Measurements from ENCODE around the gene ZDHHC4. TPM values are rescaled to one million over a fixed set of nuclear protein-coding genes. Genes with fewer than 3 reads are reported as not detected.

ZDHHC4 gene
- total and polyA plus RNA-seq, 2 of the 13 experiments (the other 11 are each of a cell fraction or from before 2014, with no cell fraction given): 83.2 to 188 TPM

GRCh38 chr7:6590645-6591110, 13.4 kb downstream of the ZDHHC4 start (continued):
- 0 out of 2 replicates have a peak, but pooled peaks have one; percentile 61 for TF ChIP-seq ZNF350 (CRISPR knock-in tag; IDR thresholded peaks at IDR 0.05; ENCODE audit: borderline replicate concordance, low read depth)
- no peak for TF ChIP-seq ZNF749 (CRISPR knock-in tag; IDR thresholded peaks at IDR 0.05; ENCODE audit: borderline replicate concordance)
- TF ChIP-seq ARNTL (CRISPR knock-in tag; IDR thresholded peaks at IDR 0.05): 0 out of 2 replicates have a peak, but pooled peaks have one; percentile 9

GRCh38 chr7:6600093-6600492, 22.8 kb downstream of the ZDHHC4 start:
- in situ Hi-C loops (cut with HindIII; ENCODE audit: extremely low pct_ligation_motif_present, low pct_unique_long_range_greater_than_20kb): no loop called here
- no peaks in the 10 kb centered on the region for H3K79me2 ChIP-seq (ENCODE audit: insufficient read depth, low read length)
- ChIA-PET CTCF (ENCODE audit: low intra/inter-chr PET ratio, low total read pairs) (no interaction called here), POLR2A (no interaction called here)
- DNase-seq (ENCODE audit: low spot score): no peak
- H3K4me2 ChIP-seq (ENCODE audit: low read depth, low read length): no peak overlapping the region
- no peaks in the 10 kb centered on the region for H3K9me3 ChIP-seq (ENCODE audit: low read length)
- no peak for FAIRE-seq
- H2AFZ ChIP-seq (ENCODE audit: low read length): no peak overlapping the region
- no peaks in the 10 kb centered on the region for H3K4me1 ChIP-seq (ENCODE audit: insufficient read depth, low read length)
- WGBS (ENCODE audit: low lambda C conversion rate): 96% methylated on average over 13 of the region's 15 CpGs
- no peak for ATAC-seq
- H3K27ac ChIP-seq (ENCODE audit: extremely low read length, insufficient read depth, low read length): no peak overlapping the region
- no TSS peak for BruUV-seq (replicated peaks)
- no peak overlapping the region for H3K4me3 ChIP-seq (replicated peaks in 1 of 3; ENCODE audit: insufficient read depth in 1 of 3, low read depth in 2 of 3, low read length in 3 of 3)
- intact Hi-C loops (cut with micrococcal nuclease; ENCODE audit: unreplicated experiment): no loop called here
- peaks cover 23 to 55% of the 10 kb centered on the region in 2 experiments; a peak in 4 of 5 replicates for H3K36me3 ChIP-seq (replicated peaks in 1 of 2; ENCODE audit: control insufficient read depth in 1 of 2, insufficient read depth in 2 of 2, low read length in 2 of 2)
- H4K20me1 ChIP-seq (ENCODE audit: insufficient read depth, low read length): no peaks in the 10 kb centered on the region; the same call in 1 of the 2 replicates
- H3K9ac ChIP-seq (ENCODE audit: insufficient read depth, low read depth, low read length): no peak overlapping the region
- no peaks in the 10 kb centered on the region for H3K27me3 ChIP-seq (ENCODE audit: control insufficient read depth in 1 of 2, insufficient read depth in 2 of 2, low read length in 2 of 2)
- TF ChIP-seq, protein P1, sequence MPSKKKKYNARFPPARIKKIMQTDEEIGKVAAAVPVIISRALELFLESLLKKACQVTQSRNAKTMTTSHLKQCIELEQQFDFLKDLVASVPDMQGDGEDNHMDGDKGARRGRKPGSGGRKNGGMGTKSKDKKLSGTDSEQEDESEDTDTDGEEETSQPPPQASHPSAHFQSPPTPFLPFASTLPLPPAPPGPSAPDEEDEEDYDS (CRISPR knock-in tag; IDR thresholded peaks at IDR 0.05): no peak
- TF ChIP-seq MLLT10 (CRISPR knock-in tag; IDR thresholded peaks at IDR 0.05): no peak
- no peak for TF ChIP-seq ZNF567 (CRISPR knock-in tag; IDR thresholded peaks at IDR 0.05; ENCODE audit: borderline replicate concordance)
- no peak for TF ChIP-seq ZNF773 (CRISPR knock-in tag; IDR thresholded peaks at IDR 0.05; ENCODE audit: borderline replicate concordance)
- TF ChIP-seq THYN1 (CRISPR knock-in tag; IDR thresholded peaks at IDR 0.05; ENCODE audit: borderline replicate concordance, low read depth): no peak
- TF ChIP-seq ZNF414 (CRISPR knock-in tag; IDR thresholded peaks at IDR 0.05): no peak
- no peak for TF ChIP-seq ZNF10 (CRISPR knock-in tag; IDR thresholded peaks at IDR 0.05; ENCODE audit: borderline replicate concordance, low read depth)
- no peak for TF ChIP-seq ZNF354B (CRISPR knock-in tag; IDR thresholded peaks at IDR 0.05)
- TF ChIP-seq SRSF9 (IDR thresholded peaks at IDR 0.05; ENCODE audit: borderline replicate concordance, insufficient read depth, low read depth, low read length, poor library complexity, severe bottlenecking): no peak
- no peak for TF ChIP-seq TRIM24 (CRISPR knock-in tag; IDR thresholded peaks at IDR 0.05)
- no peak for TF ChIP-seq E2F1 (CRISPR knock-in tag; IDR thresholded peaks at IDR 0.05)
- TF ChIP-seq RBM39 (IDR thresholded peaks at IDR 0.05; ENCODE audit: low read depth, low read length, poor library complexity, severe bottlenecking): no peak
- TF ChIP-seq ZNF335 (CRISPR knock-in tag; IDR thresholded peaks at IDR 0.05): no peak
- TF ChIP-seq TEAD3 (CRISPR knock-in tag; optimal IDR thresholded peaks at IDR 0.05; ENCODE audit: borderline replicate concordance): no peak
- TF ChIP-seq, protein P2, sequence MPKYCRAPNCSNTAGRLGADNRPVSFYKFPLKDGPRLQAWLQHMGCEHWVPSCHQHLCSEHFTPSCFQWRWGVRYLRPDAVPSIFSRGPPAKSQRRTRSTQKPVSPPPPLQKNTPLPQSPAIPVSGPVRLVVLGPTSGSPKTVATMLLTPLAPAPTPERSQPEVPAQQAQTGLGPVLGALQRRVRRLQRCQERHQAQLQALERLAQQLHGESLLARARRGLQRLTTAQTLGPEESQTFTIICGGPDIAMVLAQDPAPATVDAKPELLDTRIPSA (CRISPR knock-in tag; IDR thresholded peaks at IDR 0.05; ENCODE audit: borderline replicate concordance): no peak
- no peak for TF ChIP-seq ZUFSP (CRISPR knock-in tag; IDR thresholded peaks at IDR 0.05; ENCODE audit: borderline replicate concordance)
